ENCODE data around the gene ZNF487.

DNA sequence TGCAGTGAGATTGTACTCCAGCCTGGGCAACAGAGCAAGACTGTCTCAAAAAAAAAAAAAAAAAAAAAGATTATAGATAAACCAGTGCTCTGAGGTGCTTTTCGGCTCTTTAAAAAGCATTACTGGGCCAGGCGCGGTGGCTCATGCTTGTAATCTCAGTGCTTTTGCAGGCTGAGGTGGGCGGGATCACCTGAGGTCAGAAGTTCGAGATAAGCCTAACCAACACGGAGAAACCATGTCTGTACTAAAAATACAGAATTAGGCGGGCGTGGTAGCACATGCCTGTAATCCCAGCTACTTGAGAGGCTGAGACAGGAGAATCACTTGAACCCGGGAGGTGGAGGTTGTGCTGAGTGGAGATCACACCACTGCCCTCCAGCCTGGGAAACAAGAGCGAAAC, 21.4 kb upstream of the ZNF487 start:
- TF ChIP-seq POLR2A (IDR thresholded peaks at IDR 0.05) (no peak), CTCF (IDR thresholded peaks at IDR 0.05) (no peak)

Measured in lower leg skin (tissue), 3 donors.